Dendritic cell treated with granulocyte-macrophage colony-stimulating factor and Interleukin-4, amounts not matched to agents 40 ng/mL and 50 ng/mL, for 4 days (primary cell): ENCODE measurements around the gene HOXA6.

Source experiments
- H3K27ac Mint-ChIP-seq: one replicate; pipeline ENCODE4 v1.8.0; 2022; ENCODE audit warnings: mild to moderate bottlenecking, mixed read lengths
- H3K27me3 Mint-ChIP-seq: one replicate; pipeline ENCODE4 v1.8.0; 2022; ENCODE audit warnings: mild to moderate bottlenecking, mixed read lengths
- H3K36me3 Mint-ChIP-seq: one replicate; pipeline ENCODE4 v1.8.0; 2022; ENCODE audit warnings: low read depth, mixed read lengths
- H3K4me1 Mint-ChIP-seq: one replicate; pipeline ENCODE4 v1.8.0; 2022; ENCODE audit warnings: low read depth, mixed read lengths
- H3K4me3 Mint-ChIP-seq: one replicate; pipeline ENCODE4 v1.8.0; 2022; ENCODE audit warnings: mild to moderate bottlenecking, moderate library complexity, mixed read lengths
- H3K9me3 Mint-ChIP-seq: one replicate; pipeline ENCODE4 v1.8.0; 2022; ENCODE audit warnings: mixed read lengths
- intact Hi-C: fragments of 100-400 bp; cut with micrococcal nuclease; formaldehyde crosslinking; loops from one replicate; pipeline ENCODE4 v1.15.0; 2022

The HOXA6 gene

GRCh38 chr7:27188386-27189294 is 41.1 kb upstream of the HOXA6 start:
- H3K4me3 Mint-ChIP-seq: peak overlapping the region; percentile 74
- intact Hi-C loops: no loop called here
- peaks cover 95% of the 10 kb centered on the region for H3K27me3 Mint-ChIP-seq
- H3K9me3 Mint-ChIP-seq: no peaks in the 10 kb centered on the region
- H3K36me3 Mint-ChIP-seq: no peaks in the 10 kb centered on the region
- H3K4me1 Mint-ChIP-seq: peaks cover 60% of the 10 kb centered on the region
- H3K27ac Mint-ChIP-seq: peak overlapping the region; percentile 21

- no peaks in the 10 kb centered on the region for H3K36me3 Mint-ChIP-seq
- H3K27ac Mint-ChIP-seq: peak overlapping the region; percentile 21
- H3K9me3 Mint-ChIP-seq: no peaks in the 10 kb centered on the region
- peaks cover 65% of the 10 kb centered on the region for H3K4me1 Mint-ChIP-seq
- peaks cover 95% of the 10 kb centered on the region for H3K27me3 Mint-ChIP-seq
- intact Hi-C loops: no loop called here
- peak overlapping the region; percentile 74 for H3K4me3 Mint-ChIP-seq
Measured at GRCh38 chr7:27187475-27188385, 40.2 kb upstream of the HOXA6 start.

- no peak overlapping the region for H3K27ac Mint-ChIP-seq
- H3K9me3 Mint-ChIP-seq: no peaks in the 10 kb centered on the region
- peaks cover 61% of the 10 kb centered on the region for H3K4me1 Mint-ChIP-seq
- H3K27me3 Mint-ChIP-seq: peaks cover 97% of the 10 kb centered on the region
- intact Hi-C loops: no loop called here
- no peak overlapping the region for H3K4me3 Mint-ChIP-seq
- H3K36me3 Mint-ChIP-seq: no peaks in the 10 kb centered on the region
Measured at GRCh38 chr7:27186668-27187474, 39.3 kb upstream of the HOXA6 start.

- Mint-ChIP-seq H3K4me3 (peak overlapping the region; percentile 21), H3K4me1 (peaks cover 55% of the 10 kb centered on the region), H3K9me3 (no peaks in the 10 kb centered on the region), H3K36me3 (no peaks in the 10 kb centered on the region), H3K27me3 (peaks cover 96% of the 10 kb centered on the region), H3K27ac (no peak overlapping the region)
- intact Hi-C loops: no loop called here
Measured at GRCh38 chr7:27185854-27186667, 38.5 kb upstream of the HOXA6 start.

GRCh38 chr7:27185013-27185853 is 37.7 kb upstream of the HOXA6 start, which contains the start of gene HOXA11:
Gene HOXA11, minus strand, starts transcription at chr7:27185232. Its CDS starts 88 bp downstream, at chr7:27185144.
- intact Hi-C loops: no loop called here
- peaks cover 55% of the 10 kb centered on the region for H3K4me1 Mint-ChIP-seq
- peaks cover 96% of the 10 kb centered on the region for H3K27me3 Mint-ChIP-seq
- H3K36me3 Mint-ChIP-seq: no peaks in the 10 kb centered on the region
- H3K27ac Mint-ChIP-seq: no peak within 1 kb of the TSS
- peak within 1 kb of the TSS; percentile 59 for H3K4me3 Mint-ChIP-seq
- no peaks in the 10 kb centered on the region for H3K9me3 Mint-ChIP-seq

GRCh38 chr7:27184337-27185012 is 36.9 kb upstream of the HOXA6 start:
- intact Hi-C loops: no loop called here
- Mint-ChIP-seq H3K4me1 (peaks cover 53% of the 10 kb centered on the region), H3K9me3 (no peaks in the 10 kb centered on the region), H3K27me3 (peaks cover 94% of the 10 kb centered on the region), H3K4me3 (peak overlapping the region; percentile 59), H3K27ac (no peak overlapping the region), H3K36me3 (no peaks in the 10 kb centered on the region)

- intact Hi-C loops: no loop called here
- Mint-ChIP-seq H3K27me3 (peaks cover 94% of the 10 kb centered on the region), H3K36me3 (no peaks in the 10 kb centered on the region), H3K27ac (no peak overlapping the region), H3K9me3 (no peaks in the 10 kb centered on the region), H3K4me3 (peak overlapping the region; percentile 59), H3K4me1 (peaks cover 48% of the 10 kb centered on the region)
Measured at GRCh38 chr7:27183682-27184336, 36.2 kb upstream of the HOXA6 start.

- Mint-ChIP-seq H3K36me3 (no peaks in the 10 kb centered on the region), H3K4me1 (peaks cover 40% of the 10 kb centered on the region), H3K27me3 (peaks cover 92% of the 10 kb centered on the region), H3K27ac (no peak overlapping the region), H3K9me3 (no peaks in the 10 kb centered on the region), H3K4me3 (no peak overlapping the region)
- intact Hi-C loops: no loop called here
Measured at GRCh38 chr7:27182861-27183681, 35.5 kb upstream of the HOXA6 start.

- Mint-ChIP-seq H3K36me3 (no peaks in the 10 kb centered on the region), H3K27ac (no peak overlapping the region), H3K9me3 (no peaks in the 10 kb centered on the region), H3K27me3 (peaks cover 92% of the 10 kb centered on the region), H3K4me3 (no peak overlapping the region), H3K4me1 (peaks cover 35% of the 10 kb centered on the region)
- intact Hi-C loops: no loop called here
Measured at GRCh38 chr7:27182285-27182841, 34.8 kb upstream of the HOXA6 start.

- Mint-ChIP-seq H3K4me1 (peaks cover 35% of the 10 kb centered on the region), H3K27ac (no peak overlapping the region), H3K4me3 (no peak overlapping the region), H3K9me3 (no peaks in the 10 kb centered on the region), H3K36me3 (no peaks in the 10 kb centered on the region), H3K27me3 (peaks cover 94% of the 10 kb centered on the region)
- intact Hi-C loops: no loop called here
Measured at GRCh38 chr7:27181795-27182275, 34.3 kb upstream of the HOXA6 start.
